Activated CD8-positive, alpha-beta T cell treated with anti-CD3 and anti-CD28 coated beads for 36 hours (primary cell): ENCODE results near the gene TRAF3IP1. TPM values are rescaled to one million over a fixed set of nuclear protein-coding genes. Genes with fewer than 3 reads are reported as not detected.

Experiments used
- ATAC-seq: fragments of 200-7000 bp; cut with Tn5 transposase; one replicate; pipeline ENCODE4 v1.10.0; 2021; ENCODE audit warnings: mild to moderate bottlenecking, moderate library complexity
- CTCF ChIA-PET: fragments of 350-600 bp; sonication (Branson Sonifier 250); formaldehyde crosslinking; loops from one replicate; lab custom pipeline; 2021; ENCODE audit warnings: antibody characterized with exemption; lab: Charles Lee
- POLR2A ChIA-PET: fragments of 350-600 bp; sonication (Branson Sonifier 250); formaldehyde crosslinking; loops from one replicate; lab custom pipeline; 2021; ENCODE audit warnings: antibody characterized with exemption; lab: Charles Lee
- DNase-seq: peaks from one replicate; pipeline ENCODE4 v3.0.0-alpha.2; 2020
- H3K27ac Mint-ChIP-seq: one replicate; pipeline ENCODE4 v1.8.0; 2021; ENCODE audit warnings: mild to moderate bottlenecking, mixed read lengths
- H3K27me3 Mint-ChIP-seq: one replicate; pipeline ENCODE4 v1.8.0; 2021; ENCODE audit warnings: mixed read lengths
- H3K36me3 Mint-ChIP-seq: one replicate; pipeline ENCODE4 v1.8.0; 2021; ENCODE audit warnings: low read depth, mixed read lengths
- H3K4me1 Mint-ChIP-seq: one replicate; pipeline ENCODE4 v1.8.0; 2021; ENCODE audit warnings: low read depth, mixed read lengths
- H3K4me3 Mint-ChIP-seq: one replicate; pipeline ENCODE4 v1.8.0; 2021; ENCODE audit warnings: mild to moderate bottlenecking, moderate library complexity, mixed read lengths
- H3K9me3 Mint-ChIP-seq: one replicate; pipeline ENCODE4 v1.8.0; 2021; ENCODE audit warnings: mixed read lengths
- intact Hi-C: fragments of 100-400 bp; cut with micrococcal nuclease; formaldehyde crosslinking; loops from one replicate; pipeline ENCODE4 v1.10.0; 2022
- total RNA-seq, 2 experiments: library from RNA; stranded (reverse); gene quantifications; one replicate each; pipeline ENCODE4 v1.2.3, GENCODE V29; 2021
- TF ChIP-seq, protein P1 (sequence below): fragments of 200-600 bp; IDR thresholded peaks from one replicate; pipeline ENCODE4 v1.8.0; 2022; ENCODE audit warnings: antibody characterized with exemption, mild to moderate bottlenecking

TRAF3IP1 gene
- total RNA-seq, 2 experiments from 2014 or later: 7.1 to 7.9 TPM

DNA sequence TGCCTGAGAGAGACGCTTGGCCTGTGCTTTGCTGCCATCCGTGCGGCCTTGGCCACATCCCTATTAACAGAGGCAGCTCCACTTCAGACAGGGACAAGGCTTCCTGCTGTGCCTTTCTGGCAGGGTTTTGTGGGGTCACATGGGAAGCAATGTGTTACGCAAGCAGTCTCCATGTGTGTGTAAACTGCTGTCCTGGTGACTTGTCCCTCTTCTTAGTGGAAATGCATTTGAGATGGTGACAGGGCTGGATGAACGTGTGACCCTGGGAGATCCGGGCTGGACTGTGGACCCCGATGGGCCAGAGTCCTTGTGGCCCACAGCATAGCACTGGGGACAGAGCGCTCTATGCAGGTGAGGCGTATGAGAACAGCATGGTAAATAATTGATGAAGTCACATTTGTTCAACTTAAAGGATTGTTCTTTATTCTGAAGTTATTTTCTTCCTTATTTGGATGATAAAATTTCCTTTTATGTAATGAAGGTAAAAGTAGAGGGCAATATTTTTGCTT, 129.6 kb downstream of the TRAF3IP1 start:
- DNase-seq (no peak), ATAC-seq (no peak)
- H3K27me3 Mint-ChIP-seq: no peaks in the 10 kb centered on the region
- ChIA-PET POLR2A (no interaction called here), CTCF (no interaction called here)
- H3K27ac Mint-ChIP-seq: peak overlapping the region; percentile 59
- H3K4me1 Mint-ChIP-seq: peaks cover 6% of the 10 kb centered on the region
- intact Hi-C loops: no loop called here
- no peaks in the 10 kb centered on the region for H3K9me3 Mint-ChIP-seq
- H3K36me3 Mint-ChIP-seq: peaks cover 48% of the 10 kb centered on the region
- H3K4me3 Mint-ChIP-seq: no peak overlapping the region
- TF ChIP-seq, protein P1, sequence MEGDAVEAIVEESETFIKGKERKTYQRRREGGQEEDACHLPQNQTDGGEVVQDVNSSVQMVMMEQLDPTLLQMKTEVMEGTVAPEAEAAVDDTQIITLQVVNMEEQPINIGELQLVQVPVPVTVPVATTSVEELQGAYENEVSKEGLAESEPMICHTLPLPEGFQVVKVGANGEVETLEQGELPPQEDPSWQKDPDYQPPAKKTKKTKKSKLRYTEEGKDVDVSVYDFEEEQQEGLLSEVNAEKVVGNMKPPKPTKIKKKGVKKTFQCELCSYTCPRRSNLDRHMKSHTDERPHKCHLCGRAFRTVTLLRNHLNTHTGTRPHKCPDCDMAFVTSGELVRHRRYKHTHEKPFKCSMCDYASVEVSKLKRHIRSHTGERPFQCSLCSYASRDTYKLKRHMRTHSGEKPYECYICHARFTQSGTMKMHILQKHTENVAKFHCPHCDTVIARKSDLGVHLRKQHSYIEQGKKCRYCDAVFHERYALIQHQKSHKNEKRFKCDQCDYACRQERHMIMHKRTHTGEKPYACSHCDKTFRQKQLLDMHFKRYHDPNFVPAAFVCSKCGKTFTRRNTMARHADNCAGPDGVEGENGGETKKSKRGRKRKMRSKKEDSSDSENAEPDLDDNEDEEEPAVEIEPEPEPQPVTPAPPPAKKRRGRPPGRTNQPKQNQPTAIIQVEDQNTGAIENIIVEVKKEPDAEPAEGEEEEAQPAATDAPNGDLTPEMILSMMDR: no peak

- DNase-seq: no peak
- TF ChIP-seq, protein P1: no peak
- Mint-ChIP-seq H3K27me3 (no peaks in the 10 kb centered on the region), H3K27ac (no peak overlapping the region), H3K9me3 (peaks cover 2% of the 10 kb centered on the region), H3K4me1 (peaks cover 6% of the 10 kb centered on the region), H3K36me3 (peaks cover 44% of the 10 kb centered on the region), H3K4me3 (no peak overlapping the region)
- intact Hi-C loops: no loop called here
- no peak for ATAC-seq
- POLR2A ChIA-PET: no interaction called here
- CTCF ChIA-PET: no interaction called here
Measured at GRCh38 chr2:238450440-238450861, 130.1 kb downstream of the TRAF3IP1 start.

Other genes starting within 250 kb of the TRAF3IP1 start
- gene ESPNL, start 220.2 kb upstream of the TRAF3IP1 start, total RNA-seq: under 1 TPM; 0.11 to 0.27 TPM
- gene KLHL30, start 181.8 kb upstream of the TRAF3IP1 start, total RNA-seq: not detected
- gene ERFE, start 161.5 kb upstream of the TRAF3IP1 start, total RNA-seq: 1 to 10 TPM in 1 of 2 experiments, under 1 TPM in 1; 0.99 to 1.0 TPM
- 10 to 100 TPM; 42.1 to 43.3 TPM for gene ILKAP, start 116.8 kb upstream of the TRAF3IP1 start, total RNA-seq
- 1 to 10 TPM; 5.2 to 5.6 TPM for gene HES6, start 80.5 kb upstream of the TRAF3IP1 start, total RNA-seq
- gene PER2, start 31.9 kb upstream of the TRAF3IP1 start, total RNA-seq: 10 to 100 TPM; 17.4 to 17.6 TPM
- gene ASB1, start 106.4 kb downstream of the TRAF3IP1 start, total RNA-seq: 10 to 100 TPM; 39.8 to 48.1 TPM